Stimulated activated CD4-positive, alpha-beta T cell treated with anti-CD3 and anti-CD28 coated beads, Interleukin-1b, Interleukin-23, amount 100 ng/mL, for 24 hours (primary cell): ENCODE data around the gene YJEFN3.
A peak's percentile ranks its signal among the peaks of the same experiment; 100 is the strongest.

Source experiments
- DNase-seq, 4 experiments: peaks; one replicate each; pipeline ENCODE4 v3.0.0-alpha.2; 2020; ENCODE audit warnings: low read depth in 4 of 4, low spot score in 1 of 4

The YJEFN3 gene

DNA sequence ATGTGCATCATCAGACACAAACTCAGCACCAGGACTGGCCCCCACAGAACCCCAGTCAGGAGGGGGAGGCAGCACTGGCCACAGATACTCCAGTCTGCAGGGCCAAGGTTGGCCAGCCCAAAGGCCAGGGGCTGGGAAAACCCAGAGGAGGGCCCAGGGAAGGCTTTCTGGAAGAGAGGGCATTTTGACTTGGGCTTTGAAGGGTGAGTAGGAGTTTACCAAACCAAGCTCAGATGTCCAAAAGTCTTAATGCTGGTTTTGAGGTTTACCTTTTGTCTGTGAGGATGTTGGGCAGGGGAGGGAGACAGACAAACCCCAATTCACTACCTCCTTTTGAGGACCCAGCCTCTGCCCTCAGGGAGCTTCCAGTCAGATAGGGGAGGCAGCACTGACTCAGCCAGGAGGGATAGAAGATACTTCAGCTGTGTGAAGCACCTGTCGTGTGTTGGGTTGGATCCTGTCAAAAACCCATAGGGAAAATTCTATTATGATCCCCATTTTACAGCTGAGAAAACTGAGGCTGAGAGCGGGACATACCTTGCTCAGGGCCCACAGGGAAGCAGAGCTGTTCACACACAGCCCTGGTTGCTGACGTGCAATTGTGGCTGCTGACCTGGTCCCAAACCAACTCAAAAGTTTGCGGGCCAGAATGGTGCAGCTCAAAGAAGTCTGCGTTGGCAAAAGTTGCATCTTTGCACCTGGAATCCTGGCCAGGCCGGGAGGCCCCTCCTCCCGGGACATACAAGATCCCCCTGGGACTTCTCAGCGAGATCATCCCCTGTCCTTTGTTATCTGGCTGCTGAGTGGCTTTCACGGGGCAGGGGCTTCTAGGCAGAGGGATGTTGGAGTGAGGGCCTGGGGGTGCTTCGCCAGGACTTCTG is 22.5 kb downstream of the YJEFN3 start:
- DNase-seq: no peak

DNA sequence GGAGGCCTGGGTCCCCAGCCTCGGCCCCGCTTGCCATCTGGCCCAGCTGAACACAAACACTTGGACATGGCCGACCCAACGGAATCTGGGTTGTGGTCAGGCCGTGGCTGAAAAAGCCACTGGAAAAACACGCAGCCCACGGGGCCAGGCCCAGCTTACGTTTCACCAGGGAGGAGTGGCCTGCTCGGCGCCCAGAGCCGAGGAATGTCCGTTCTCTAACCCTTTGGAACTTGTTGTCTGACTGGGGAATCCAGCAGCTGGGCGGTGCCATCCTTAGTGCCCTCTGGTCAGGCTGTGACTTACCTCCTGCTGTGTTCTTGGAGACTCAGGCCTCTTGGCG is 23.1 kb downstream of the YJEFN3 start:
- DNase-seq: no peak

DNA sequence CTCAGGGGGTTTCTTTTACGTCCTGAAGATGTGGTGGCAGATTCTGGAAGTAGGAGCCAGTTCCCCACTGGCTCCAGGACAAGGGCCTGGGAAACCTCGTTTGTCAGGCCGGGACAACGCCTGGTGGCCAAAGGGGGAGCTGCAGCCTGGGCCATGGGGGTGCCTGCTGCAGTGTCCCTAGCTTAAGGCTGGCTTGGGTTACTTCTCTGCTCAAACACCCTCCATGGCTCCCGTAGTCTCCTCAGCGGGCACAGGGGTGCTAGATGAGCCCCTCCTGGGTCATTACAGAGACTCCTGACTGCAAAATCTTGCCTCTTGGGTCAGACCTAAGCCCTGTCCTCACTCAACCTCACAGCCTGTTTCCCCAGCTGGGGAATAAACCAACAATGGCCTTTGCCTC is 24.1 kb downstream of the YJEFN3 start:
- no peak for DNase-seq

DNA sequence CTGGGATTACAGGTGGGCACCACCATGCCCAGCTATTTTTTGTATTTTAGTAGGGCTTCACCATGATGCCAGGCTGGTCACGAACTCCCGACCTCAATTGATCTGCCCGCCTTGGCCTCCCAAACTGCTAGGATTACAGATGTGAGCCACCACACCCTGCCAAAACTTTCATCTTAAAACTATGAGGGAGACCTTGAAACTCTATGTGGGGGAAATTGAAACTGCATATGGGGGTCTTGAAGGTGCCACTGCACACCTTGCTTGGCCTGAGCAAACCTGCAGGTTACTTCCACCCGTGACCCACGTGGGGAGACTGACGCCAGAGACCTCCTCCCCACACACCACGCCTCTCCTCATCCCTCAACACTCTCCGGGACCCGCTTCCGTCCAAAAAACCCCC is 25.0 kb downstream of the YJEFN3 start:
- DNase-seq: no peak

DNA sequence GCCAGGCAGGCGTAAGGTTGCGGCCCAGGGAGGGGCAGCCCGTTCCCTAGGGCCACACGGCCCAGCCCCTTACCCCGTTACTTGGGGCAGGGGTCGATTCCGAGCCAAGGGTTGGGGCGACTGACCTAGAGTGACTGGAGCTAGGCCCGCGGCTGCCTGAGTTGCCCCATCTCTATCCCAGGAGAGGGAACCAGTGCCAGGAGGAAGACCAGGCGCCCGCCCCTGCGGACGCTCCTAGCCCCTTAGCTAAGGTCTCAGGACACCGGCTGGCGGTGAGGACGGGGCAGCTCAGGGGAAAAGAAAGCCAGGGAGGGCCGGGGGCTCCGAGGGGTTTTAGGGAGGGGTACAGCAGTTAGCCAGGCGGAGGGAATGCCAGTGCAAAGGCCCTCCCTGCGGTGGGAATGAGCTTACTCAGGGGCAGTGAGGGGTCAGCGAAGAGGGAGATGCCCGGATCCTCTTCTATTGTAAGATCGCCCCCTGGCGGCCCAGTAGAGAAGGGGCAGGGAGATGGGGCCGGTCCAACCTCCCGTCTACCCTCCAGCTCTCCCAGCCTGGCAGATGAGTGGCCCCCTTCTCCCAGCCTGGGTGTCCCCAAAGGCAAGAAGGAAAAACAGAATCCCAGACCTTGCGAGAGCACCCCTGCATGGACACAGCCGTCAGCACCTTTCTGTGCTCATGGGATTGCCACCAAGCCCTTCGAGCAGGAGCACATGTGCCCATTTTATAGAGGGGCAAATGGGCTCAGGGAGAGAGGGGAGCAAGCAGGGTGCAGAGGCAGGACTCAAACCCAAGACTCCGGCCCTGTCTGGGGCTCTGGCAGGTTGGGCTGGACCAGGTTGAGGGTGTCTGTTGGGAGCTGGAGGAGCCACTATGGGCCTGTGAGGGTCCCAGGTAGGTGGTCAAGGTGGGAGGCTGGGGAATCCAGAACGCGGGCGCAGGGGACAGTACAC is 25.6 kb downstream of the YJEFN3 start:
- DNase-seq: peak; percentile 29 to 52 (median 46)

DNA sequence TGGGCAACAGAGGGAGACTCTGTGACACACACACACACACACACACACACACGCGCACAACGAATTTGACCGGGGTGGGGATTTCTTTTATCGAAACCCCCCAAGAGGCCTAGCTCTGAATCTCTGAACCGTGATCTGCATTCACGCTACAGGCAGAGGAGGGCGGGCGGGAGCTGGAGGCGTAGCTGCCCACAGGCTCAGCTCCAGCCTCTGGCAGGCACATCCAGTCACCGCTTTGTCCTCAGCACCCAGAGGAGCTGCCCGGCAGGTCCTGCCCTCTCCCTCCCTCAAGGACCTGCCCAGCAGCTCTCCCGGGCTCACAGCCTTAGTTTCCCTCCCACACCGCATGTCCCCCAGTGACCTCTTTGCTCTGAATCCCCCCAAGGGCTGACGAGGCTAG is 29.3 kb downstream of the YJEFN3 start:
- DNase-seq: no peak

DNA sequence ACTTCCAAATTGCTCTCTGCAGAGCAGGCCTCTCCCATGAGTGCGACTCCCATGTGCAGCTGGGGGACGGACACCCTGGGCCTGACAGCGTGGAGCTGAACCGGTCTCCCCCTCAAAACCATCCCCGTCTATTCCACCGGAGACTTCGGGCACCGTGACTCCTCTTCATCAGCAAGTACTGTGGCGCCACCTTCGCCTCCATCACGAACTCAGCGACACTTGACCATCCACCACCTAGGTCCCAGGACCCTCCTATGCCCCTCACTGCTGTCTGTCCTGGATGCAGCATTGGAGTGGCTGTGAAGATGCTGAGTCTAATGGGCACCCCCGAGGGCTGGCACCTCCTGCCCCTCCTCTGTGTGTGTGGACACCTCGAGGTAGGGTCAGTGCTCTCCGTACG is 29.9 kb downstream of the YJEFN3 start:
- no peak for DNase-seq

DNA sequence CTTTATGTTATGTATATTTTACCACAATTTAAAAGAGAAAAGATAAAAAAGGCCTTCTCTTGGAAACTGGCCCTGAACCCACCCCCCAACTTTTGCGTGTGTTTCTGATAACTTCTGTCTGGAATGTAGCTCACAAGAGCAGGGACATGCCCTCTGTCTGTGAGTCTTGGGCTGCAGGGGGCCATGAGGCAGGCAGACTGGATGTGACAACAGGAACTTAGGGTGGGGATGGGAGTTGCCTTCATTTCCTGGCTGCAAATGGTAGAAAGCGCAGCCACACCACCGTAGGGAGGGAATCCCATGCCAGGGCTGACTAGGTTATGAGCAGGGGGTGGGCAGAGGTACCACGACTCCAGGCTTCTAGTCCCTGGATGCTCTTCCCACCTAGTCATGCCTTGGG is 31.2 kb downstream of the YJEFN3 start:
- DNase-seq: no peak

DNA sequence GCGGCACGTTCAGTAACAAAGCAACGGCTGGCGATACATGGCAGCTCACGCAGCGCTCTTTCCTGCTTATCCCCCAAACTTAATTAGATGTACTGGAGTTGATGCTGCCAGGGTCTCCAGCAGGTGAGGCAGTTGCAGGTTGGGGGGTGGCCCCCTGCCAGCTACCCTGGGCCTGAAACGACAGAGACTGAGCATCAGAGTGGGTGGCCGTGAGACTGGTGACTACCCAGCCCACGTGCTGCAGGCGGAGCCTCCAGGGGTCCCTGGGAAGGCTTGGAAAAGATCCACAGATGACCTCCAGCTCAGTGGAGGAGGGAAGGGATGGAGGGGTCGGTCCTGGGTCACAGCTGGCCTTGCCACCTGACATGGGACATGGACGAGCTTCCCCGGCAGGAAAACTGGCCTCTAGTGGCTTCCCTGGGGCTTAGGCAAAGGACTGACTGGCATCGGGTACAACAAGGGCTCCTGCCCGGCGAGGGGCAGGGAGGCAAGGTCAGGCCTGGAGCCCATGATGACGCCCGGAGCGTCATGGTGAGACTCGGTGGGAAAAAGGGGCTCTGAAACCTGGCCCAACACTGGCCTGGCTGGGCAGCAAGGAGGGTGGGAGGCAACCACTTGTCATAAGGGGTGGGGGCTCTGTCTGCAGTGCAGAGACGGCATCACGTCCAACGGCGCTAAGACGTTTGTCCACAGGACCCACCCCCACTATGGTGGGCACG is 33.4 kb downstream of the YJEFN3 start:
- no peak for DNase-seq

DNA sequence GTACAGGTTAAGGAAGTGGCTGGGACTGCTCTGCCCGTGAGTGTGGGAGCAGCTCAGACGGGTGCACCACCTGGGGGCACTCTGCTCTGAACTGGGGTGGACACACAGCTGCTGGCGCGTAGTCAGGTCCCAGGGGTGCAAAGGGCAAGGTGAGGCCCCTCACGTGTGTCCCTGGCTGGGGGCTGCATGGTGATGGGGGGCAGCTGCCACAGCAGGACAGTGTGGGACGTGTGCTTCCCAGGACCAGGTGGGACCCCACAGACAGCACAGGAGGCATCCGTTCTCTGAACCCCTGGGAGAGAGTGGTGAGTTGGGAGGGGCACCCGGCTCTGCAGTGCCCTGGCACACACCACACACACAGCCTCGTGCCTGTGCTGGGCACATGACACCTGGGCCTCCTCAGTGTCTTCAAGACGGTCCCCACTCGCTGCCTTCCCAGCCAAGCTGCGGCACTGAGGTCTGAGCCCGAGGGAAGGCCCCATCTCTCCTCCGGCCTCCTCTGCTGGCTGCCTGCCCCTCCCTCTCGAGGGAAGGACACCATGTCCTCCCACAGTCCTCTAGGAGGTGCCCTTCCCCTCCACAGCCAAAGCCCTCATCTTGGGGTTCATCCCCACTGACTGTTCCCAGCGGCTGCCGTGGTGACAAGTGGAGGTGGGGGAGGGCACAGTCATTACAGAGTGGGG is 34.1 kb downstream of the YJEFN3 start:
- no peak for DNase-seq

DNA sequence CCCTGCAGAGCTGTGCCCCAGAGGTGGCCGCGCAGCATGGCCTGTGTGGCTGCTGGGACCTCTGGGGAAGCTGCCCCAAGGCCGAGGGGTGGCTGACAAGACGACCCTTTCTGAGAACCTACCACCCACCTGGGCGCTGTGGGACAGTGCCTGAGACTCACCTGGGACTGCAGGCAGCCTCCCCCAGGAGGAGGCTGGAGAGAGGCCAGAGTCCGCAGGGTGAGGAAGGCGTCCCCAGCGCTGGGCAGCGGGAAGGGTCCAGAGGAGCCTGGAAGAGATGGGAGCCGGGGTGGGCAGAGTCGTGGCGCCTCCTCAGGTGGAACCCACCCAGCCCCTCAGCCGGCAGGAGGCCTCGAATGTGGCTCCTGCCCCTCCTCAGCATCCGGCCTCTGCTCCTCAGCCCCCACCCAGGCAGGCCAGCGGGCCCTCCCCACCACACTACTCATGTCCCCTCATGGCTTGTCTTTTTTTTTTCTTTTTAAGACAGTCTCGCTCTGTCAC is 34.7 kb downstream of the YJEFN3 start:
- no peak for DNase-seq

DNA sequence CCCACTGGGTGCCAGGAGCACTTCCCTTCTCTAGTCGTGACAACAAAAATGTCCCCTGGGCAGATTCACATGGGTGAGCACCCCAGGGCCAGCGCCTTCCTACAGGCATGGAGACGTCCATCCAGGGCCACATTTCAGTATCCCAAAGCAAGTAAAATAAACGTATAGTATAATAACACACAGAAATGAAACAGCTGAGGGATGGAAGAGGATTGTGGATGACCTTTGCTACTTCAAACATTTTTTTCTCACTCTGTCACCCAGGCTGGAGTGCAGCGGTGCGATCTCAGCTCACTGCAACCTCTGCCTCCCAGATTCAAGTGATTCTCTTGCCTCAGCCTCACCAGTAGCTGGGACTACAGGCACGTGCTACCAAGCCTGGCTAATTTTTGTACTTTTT is 37.6 kb downstream of the YJEFN3 start:
- DNase-seq: no peak

DNA sequence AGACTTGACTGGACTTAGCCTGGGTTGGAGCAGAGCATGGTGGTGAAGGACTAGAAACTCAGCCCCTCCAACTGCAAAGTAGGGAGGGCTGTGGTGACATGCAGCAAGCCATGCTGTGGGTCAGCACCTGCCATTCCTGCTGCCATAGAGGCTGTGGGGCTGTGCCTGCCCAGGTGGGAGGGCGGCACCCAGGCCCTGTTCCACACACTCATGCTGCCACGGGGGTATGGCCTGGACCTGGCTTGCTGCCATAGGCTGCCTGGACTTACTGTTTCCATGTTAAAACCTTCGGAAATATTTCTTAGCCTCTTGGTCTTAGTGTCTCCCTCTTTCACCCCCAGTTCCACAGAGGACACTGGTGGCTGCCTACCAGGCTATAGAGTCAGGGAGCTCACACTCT is 38.7 kb downstream of the YJEFN3 start:
- no peak for DNase-seq

DNA sequence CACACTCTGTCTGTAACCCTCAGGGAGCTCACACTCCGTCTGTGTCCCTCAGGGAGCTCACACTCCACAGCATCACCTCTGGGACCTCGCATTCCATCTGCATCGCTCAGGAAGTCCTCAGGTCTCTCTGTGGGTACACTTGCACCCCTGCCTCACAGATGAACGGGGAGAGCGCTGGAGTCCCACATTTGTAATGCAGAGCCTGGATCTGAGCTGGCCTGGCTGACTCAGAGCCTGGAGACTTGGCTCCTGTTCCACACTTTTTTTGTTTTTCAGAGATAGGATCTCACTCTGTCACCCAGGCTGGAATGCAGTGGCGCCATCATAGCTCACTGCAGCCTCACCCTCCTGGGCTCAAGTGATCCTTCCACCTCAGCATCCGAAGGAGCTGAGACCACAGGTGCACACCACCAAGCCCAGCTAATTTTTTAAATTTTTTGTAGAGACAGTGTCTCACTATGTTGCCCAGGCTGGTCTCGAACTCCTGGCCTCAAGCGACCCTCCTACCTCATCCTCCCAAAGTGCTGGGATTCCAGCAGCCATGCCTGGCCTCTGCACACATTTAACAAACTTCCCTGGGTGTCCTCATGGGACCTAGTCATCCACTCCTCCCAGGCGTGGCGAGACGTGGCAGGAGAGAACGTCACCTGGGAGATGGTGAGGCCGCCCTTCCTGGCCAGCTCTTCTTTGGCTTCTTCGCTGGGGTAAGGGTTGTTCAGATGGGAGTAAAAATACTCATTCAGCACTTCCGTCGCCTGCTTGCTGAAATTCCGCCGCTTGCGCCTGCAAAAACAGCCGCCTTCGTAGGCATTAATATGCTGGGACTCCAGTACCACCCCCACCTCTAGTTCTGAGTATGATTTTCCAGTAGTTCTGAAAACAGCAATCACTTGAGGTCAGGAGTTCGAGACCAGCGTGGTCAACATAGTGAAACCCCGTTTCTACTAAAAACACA is 40.4 kb downstream of the YJEFN3 start:
- no peak for DNase-seq

DNA sequence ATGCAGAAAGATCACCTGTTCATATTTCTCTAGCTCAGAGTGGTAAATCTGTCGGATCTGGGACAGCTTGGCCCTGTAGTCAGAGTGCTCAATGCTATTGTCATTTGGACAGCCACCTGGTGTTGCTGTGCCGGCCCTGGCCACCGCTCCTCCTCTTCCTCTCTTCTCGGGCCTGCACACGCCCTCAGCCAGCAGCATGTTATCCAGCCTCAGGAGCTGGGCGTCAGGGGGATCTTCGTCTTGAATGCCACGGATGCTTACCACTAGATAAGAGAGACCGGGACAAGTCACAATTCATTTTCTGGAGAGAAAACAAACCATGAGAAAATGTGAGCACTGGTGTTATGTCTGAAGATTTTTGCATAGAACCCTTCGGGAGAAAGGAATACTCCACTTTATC is 41.9 kb downstream of the YJEFN3 start:
- DNase-seq: no peak

DNA sequence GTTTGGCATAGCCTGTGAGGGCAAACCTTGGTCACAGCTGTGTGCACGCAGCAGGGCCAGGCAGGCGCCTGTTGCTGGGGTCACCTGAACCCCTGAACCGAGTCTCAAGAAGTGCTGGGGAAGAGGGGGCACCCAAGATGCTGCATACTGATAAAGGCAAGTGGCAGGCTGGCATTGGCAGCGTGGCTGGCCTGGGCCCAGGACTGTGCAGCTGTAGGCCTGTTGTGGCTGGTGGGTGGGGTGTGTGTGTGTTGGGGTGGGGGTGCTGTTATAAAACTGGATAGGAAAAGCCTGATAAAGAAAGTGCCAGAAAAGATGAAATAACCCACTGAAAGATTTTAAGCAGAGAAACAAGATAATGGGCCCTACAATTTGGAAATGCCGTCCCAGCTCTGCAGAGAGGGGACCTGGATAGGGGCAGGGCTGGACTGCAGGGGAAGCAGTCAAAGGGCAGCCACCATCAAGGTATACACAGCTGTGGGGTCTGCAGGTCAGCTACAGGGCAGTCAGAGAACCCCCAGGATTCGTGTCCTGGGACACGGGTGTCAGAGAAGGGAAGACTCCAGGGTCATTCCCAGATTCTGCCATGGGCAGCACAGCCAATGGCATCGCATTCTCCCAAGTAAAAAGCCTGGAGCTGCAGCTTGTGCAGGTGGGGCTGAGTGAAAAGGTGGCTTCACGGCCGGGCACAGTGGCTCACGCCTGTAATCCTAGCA is 42.5 kb downstream of the YJEFN3 start:
- DNase-seq: no peak

DNA sequence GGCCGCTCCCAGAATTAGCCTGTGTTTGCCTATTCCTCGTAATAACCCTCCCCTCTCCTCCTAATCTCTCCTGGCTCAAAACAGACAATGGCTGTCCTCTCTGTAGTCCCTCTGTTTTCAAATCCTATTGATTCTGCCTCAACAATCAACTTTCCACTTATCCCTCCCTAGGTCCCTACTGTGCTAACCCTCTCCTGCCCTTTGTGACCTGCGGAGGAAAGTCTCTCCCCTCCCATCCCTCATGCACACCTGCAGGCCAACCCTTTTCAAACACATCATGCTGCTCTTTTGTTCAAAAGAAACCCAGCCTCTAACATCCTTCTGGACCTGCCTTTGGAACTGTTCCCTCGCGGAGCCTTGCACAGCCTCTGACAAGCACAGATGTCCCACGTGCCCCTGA is 46.7 kb downstream of the YJEFN3 start:
- no peak for DNase-seq

DNA sequence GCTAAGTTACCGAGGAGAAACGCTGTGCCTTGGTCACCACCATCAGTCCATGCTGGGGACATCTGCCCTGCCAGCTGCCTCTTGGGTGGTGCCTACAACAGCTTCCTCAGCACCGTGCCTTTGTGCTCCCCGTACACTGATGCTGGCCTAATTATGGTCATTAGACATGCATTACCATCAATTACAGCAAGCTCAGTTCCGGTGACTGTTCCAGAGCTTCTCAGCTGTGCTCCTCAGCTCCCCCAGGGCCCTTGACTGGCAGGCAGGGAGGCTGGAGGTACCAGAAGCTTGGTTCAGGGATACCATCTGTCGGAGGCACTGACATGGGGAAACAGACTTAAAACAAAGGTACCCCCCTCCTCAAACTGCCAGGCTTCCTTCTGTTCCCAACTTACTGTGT is 49.5 kb downstream of the YJEFN3 start:
- no peak for DNase-seq
